ENCODE measurements around the gene SCEL.

- TF ChIP-seq FOXM1 (IDR thresholded peaks at IDR 0.05; ENCODE audit: borderline replicate concordance) = no peak
- no peak for TF ChIP-seq SP1 (IDR thresholded peaks at IDR 0.05)
- no peak for TF ChIP-seq BHLHE40 (IDR thresholded peaks at IDR 0.05; ENCODE audit: borderline replicate concordance)
- TF ChIP-seq ARNT (IDR thresholded peaks at IDR 0.05) = no peak
- no peak for TF ChIP-seq LEF1 (IDR thresholded peaks at IDR 0.05; ENCODE audit: borderline replicate concordance)
- no peak for TF ChIP-seq SUZ12 (IDR thresholded peaks at IDR 0.05)
- no peak for TF ChIP-seq ELF4 (IDR thresholded peaks at IDR 0.05)
- no peak for TF ChIP-seq HDGF (IDR thresholded peaks at IDR 0.05; ENCODE audit: borderline replicate concordance)
- TF ChIP-seq TARDBP (IDR thresholded peaks at IDR 0.05) = no peak
- TF ChIP-seq FOXK2 (IDR thresholded peaks at IDR 0.05) = no peak
- TF ChIP-seq FOXA1 (IDR thresholded peaks at IDR 0.05) = no peak
Measured at GRCh38 chr13:77532983-77533382, 2.5 kb upstream of the SCEL start.
